ENCODE results near the gene RAB7A. TPM values are rescaled to one million over a fixed set of nuclear protein-coding genes. Genes with fewer than 3 reads are reported as not detected.

The RAB7A gene
- total and polyA plus RNA-seq, 4 donors = 72.8 to 392 (median 202) TPM

- peaks cover 31% of the 10 kb centered on the region for H3K36me3 ChIP-seq (ENCODE audit: control insufficient read depth, insufficient read depth, low read length)
- DNase-seq (ENCODE audit: low read depth in 4 of 6, low spot score in 6 of 6) = no peak
- H3K4me1 ChIP-seq (ENCODE audit: control insufficient read depth, insufficient read depth, low read length) = peaks cover 15% of the 10 kb centered on the region
- H3K27ac ChIP-seq (ENCODE audit: low read depth, low read length) = no peak overlapping the region
- H3K4me3 ChIP-seq (ENCODE audit: low read depth, low read length) = no peak overlapping the region
- H3K9me3 ChIP-seq (ENCODE audit: control insufficient read depth, insufficient read depth, low read length) = no peaks in the 10 kb centered on the region
- H3K27me3 ChIP-seq (ENCODE audit: control insufficient read depth, insufficient read depth, low read length) = no peaks in the 10 kb centered on the region
- WGBS (ENCODE audit: insufficient coverage) = 95% methylated on average over 8 of the region's 9 CpGs
Measured at GRCh38 chr3:128807186-128807830, 81.3 kb downstream of the RAB7A start.

- Histone ChIP-seq H3K27ac (ENCODE audit: low read depth, low read length) (peak overlapping the region; percentile 78), H3K4me3 (ENCODE audit: low read depth, low read length) (no peak overlapping the region), H3K4me1 (ENCODE audit: control insufficient read depth, insufficient read depth, low read length) (peaks cover 23% of the 10 kb centered on the region), H3K36me3 (ENCODE audit: control insufficient read depth, insufficient read depth, low read length) (peaks cover 41% of the 10 kb centered on the region), H3K27me3 (ENCODE audit: control insufficient read depth, insufficient read depth, low read length) (no peaks in the 10 kb centered on the region), H3K9me3 (ENCODE audit: control insufficient read depth, insufficient read depth, low read length) (no peaks in the 10 kb centered on the region)
- DNase-seq (ENCODE audit: low read depth in 4 of 6, low spot score in 6 of 6) = peak in 2 of 6 donors; percentile 30 to 65
- 55% methylated on average over 2 of the region's 3 CpGs for WGBS (ENCODE audit: insufficient coverage)
Measured at GRCh38 chr3:128808672-128809071, 82.7 kb downstream of the RAB7A start.

DNA sequence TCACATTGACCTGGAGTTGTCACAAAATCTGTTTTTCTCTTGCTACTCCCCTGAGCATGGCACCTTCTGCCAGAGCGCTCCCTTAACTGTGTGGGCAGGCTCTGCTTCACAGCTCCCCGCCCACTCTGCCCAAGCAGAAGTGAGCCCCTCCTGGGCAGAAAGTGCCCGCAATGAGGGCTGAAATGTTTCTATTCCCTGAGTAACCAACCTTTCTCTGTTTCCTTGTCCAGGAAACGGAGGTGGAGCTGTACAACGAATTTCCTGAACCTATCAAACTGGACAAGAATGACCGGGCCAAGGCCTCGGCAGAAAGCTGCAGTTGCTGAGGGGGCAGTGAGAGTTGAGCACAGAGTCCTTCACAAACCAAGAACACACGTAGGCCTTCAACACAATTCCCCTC is 87.1 kb downstream of the RAB7A start:
- no peak overlapping the region for H3K27ac ChIP-seq (ENCODE audit: low read depth, low read length)
- H3K36me3 ChIP-seq (ENCODE audit: control insufficient read depth, insufficient read depth, low read length) = peaks cover 36% of the 10 kb centered on the region
- 74% methylated on average over 4 of the region's 8 CpGs for WGBS (ENCODE audit: insufficient coverage)
- no peaks in the 10 kb centered on the region for H3K27me3 ChIP-seq (ENCODE audit: control insufficient read depth, insufficient read depth, low read length)
- H3K9me3 ChIP-seq (ENCODE audit: control insufficient read depth, insufficient read depth, low read length) = no peaks in the 10 kb centered on the region
- H3K4me3 ChIP-seq (ENCODE audit: low read depth, low read length) = no peak overlapping the region
- peaks cover 19% of the 10 kb centered on the region for H3K4me1 ChIP-seq (ENCODE audit: control insufficient read depth, insufficient read depth, low read length)
- no peak for DNase-seq (ENCODE audit: low read depth in 4 of 6, low spot score in 6 of 6)

DNA sequence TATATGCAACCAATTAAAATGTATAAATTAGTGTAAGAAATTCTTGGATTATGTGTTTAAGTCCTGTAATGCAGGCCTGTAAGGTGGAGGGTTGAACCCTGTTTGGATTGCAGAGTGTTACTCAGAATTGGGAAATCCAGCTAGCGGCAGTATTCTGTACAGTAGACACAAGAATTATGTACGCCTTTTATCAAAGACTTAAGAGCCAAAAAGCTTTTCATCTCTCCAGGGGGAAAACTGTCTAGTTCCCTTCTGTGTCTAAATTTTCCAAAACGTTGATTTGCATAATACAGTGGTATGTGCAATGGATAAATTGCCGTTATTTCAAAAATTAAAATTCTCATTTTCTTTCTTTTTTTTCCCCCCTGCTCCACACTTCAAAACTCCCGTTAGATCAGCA is 88.1 kb downstream of the RAB7A start:
- no peak overlapping the region for H3K27ac ChIP-seq (ENCODE audit: low read depth, low read length)
- H3K4me3 ChIP-seq (ENCODE audit: low read depth, low read length) = no peak overlapping the region
- no peaks in the 10 kb centered on the region for H3K9me3 ChIP-seq (ENCODE audit: control insufficient read depth, insufficient read depth, low read length)
- H3K27me3 ChIP-seq (ENCODE audit: control insufficient read depth, insufficient read depth, low read length) = no peaks in the 10 kb centered on the region
- H3K36me3 ChIP-seq (ENCODE audit: control insufficient read depth, insufficient read depth, low read length) = peaks cover 31% of the 10 kb centered on the region
- no peak for DNase-seq (ENCODE audit: low read depth in 4 of 6, low spot score in 6 of 6)
- peaks cover 11% of the 10 kb centered on the region for H3K4me1 ChIP-seq (ENCODE audit: control insufficient read depth, insufficient read depth, low read length)
- no CpG with 5 or more reads among the region's 5 CpGs for WGBS (ENCODE audit: insufficient coverage)

- Histone ChIP-seq H3K27ac (ENCODE audit: low read depth, low read length) (no peak overlapping the region), H3K27me3 (ENCODE audit: control insufficient read depth, insufficient read depth, low read length) (no peaks in the 10 kb centered on the region), H3K4me3 (ENCODE audit: low read depth, low read length) (no peak overlapping the region), H3K4me1 (ENCODE audit: control insufficient read depth, insufficient read depth, low read length) (peaks cover 8% of the 10 kb centered on the region), H3K36me3 (ENCODE audit: control insufficient read depth, insufficient read depth, low read length) (peaks cover 29% of the 10 kb centered on the region), H3K9me3 (ENCODE audit: control insufficient read depth, insufficient read depth, low read length) (no peaks in the 10 kb centered on the region)
- DNase-seq (ENCODE audit: low read depth in 4 of 6, low spot score in 6 of 6) = no peak
- WGBS (ENCODE audit: insufficient coverage) = 98% methylated on average over 4 of the region's 8 CpGs
Measured at GRCh38 chr3:128814519-128815317, 88.7 kb downstream of the RAB7A start.

GRCh38 chr3:128815318-128816064 is 89.5 kb downstream of the RAB7A start:
- H3K4me3 ChIP-seq (ENCODE audit: low read depth, low read length) = no peak overlapping the region

GRCh38 chr3:128818186-128818787 is 92.3 kb downstream of the RAB7A start:
- 93% methylated on average over 5 of the region's 5 CpGs for WGBS (ENCODE audit: insufficient coverage)
- no peaks in the 10 kb centered on the region for H3K27me3 ChIP-seq (ENCODE audit: control insufficient read depth, insufficient read depth, low read length)
- H3K27ac ChIP-seq (ENCODE audit: low read depth, low read length) = no peak overlapping the region
- no peak overlapping the region for H3K4me3 ChIP-seq (ENCODE audit: low read depth, low read length)
- no peak for DNase-seq (ENCODE audit: low read depth in 4 of 6, low spot score in 6 of 6)
- H3K4me1 ChIP-seq (ENCODE audit: control insufficient read depth, insufficient read depth, low read length) = peaks cover 7% of the 10 kb centered on the region
- H3K36me3 ChIP-seq (ENCODE audit: control insufficient read depth, insufficient read depth, low read length) = peaks cover 20% of the 10 kb centered on the region
- no peaks in the 10 kb centered on the region for H3K9me3 ChIP-seq (ENCODE audit: control insufficient read depth, insufficient read depth, low read length)

More at GRCh38 chr3:128815318-128816064, 89.5 kb downstream of the RAB7A start:
- Histone ChIP-seq H3K36me3 (ENCODE audit: control insufficient read depth, insufficient read depth, low read length) (peaks cover 32% of the 10 kb centered on the region), H3K27ac (ENCODE audit: low read depth, low read length) (no peak overlapping the region), H3K9me3 (ENCODE audit: control insufficient read depth, insufficient read depth, low read length) (no peaks in the 10 kb centered on the region), H3K27me3 (ENCODE audit: control insufficient read depth, insufficient read depth, low read length) (no peaks in the 10 kb centered on the region), H3K4me1 (ENCODE audit: control insufficient read depth, insufficient read depth, low read length) (peaks cover 8% of the 10 kb centered on the region)
- 100% methylated on average over 1 of the region's 3 CpGs for whole genome bisulfite sequencing (ENCODE audit: insufficient coverage)
- no peak for DNase-seq (ENCODE audit: low read depth in 4 of 6, low spot score in 6 of 6)

GRCh38 chr3:128820252-128820839 is 94.4 kb downstream of the RAB7A start:
- Histone ChIP-seq H3K36me3 (ENCODE audit: control insufficient read depth, insufficient read depth, low read length) (peaks cover 23% of the 10 kb centered on the region), H3K4me1 (ENCODE audit: control insufficient read depth, insufficient read depth, low read length) (peaks cover 22% of the 10 kb centered on the region), H3K27me3 (ENCODE audit: control insufficient read depth, insufficient read depth, low read length) (no peaks in the 10 kb centered on the region), H3K4me3 (ENCODE audit: low read depth, low read length) (no peak overlapping the region), H3K9me3 (ENCODE audit: control insufficient read depth, insufficient read depth, low read length) (no peaks in the 10 kb centered on the region), H3K27ac (ENCODE audit: low read depth, low read length) (no peak overlapping the region)
- WGBS (ENCODE audit: insufficient coverage) = 92% methylated on average over 5 of the region's 7 CpGs
- DNase-seq (ENCODE audit: low read depth in 4 of 6, low spot score in 6 of 6) = no peak

DNA sequence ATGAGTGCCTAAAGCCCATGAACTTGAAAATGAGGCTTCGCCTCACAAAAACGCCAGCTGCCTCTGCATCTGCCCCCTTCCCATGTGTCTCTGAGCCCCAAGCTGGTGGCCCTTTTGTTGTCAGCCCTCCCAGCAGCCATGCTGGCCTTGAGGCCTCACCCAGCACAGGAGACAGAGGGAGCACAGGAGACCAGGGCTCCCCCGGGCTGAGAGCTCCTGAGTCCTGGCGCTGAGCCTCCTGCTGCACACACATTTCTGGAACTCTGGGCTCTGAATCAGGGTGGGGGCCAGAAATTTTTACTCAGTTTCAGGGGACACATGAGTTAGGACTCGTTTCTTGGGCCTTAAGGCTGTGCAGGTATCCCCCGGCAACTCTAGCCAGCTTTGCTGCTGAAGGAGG is 97.0 kb downstream of the RAB7A start:
- Histone ChIP-seq H3K9me3 (ENCODE audit: control insufficient read depth, insufficient read depth, low read length) (no peaks in the 10 kb centered on the region), H3K27ac (ENCODE audit: low read depth, low read length) (no peak overlapping the region), H3K27me3 (ENCODE audit: control insufficient read depth, insufficient read depth, low read length) (no peaks in the 10 kb centered on the region), H3K4me1 (ENCODE audit: control insufficient read depth, insufficient read depth, low read length) (peaks cover 22% of the 10 kb centered on the region), H3K36me3 (ENCODE audit: control insufficient read depth, insufficient read depth, low read length) (peaks cover 17% of the 10 kb centered on the region), H3K4me3 (ENCODE audit: low read depth, low read length) (no peak overlapping the region)
- WGBS (ENCODE audit: insufficient coverage) = 74% methylated on average over 6 of the region's 6 CpGs
- DNase-seq (ENCODE audit: low read depth in 4 of 6, low spot score in 6 of 6) = no peak
